Measurements from ENCODE around the gene IL13.

GRCh38 chr5:132679717-132680380 lies 21.9 kb downstream of the IL13 start:
- TF ChIP-seq ZNF274 (IDR thresholded peaks at IDR 0.05; ENCODE audit: low read depth, low read length) (no peak), SUZ12 (IDR thresholded peaks at IDR 0.05; ENCODE audit: extremely low read depth, insufficient read depth, insufficient read length) (no peak)
